Endothelial cell of umbilical vein (primary cell): ENCODE results near the gene GPR27. TPM values are rescaled to one million over a fixed set of nuclear protein-coding genes. Genes with fewer than 3 reads are reported as not detected.

Source experiments
- BruUV-seq: library from RNA; stranded (reverse); fragments of 400-500 nt; replicated peaks from 2 replicates; lab custom pipeline; 2021; lab: Mats Ljungman, UMichigan
- CTCF ChIA-PET: fragments of 300-600, 350-600 bp; sonication (Branson Sonifier 250); formaldehyde crosslinking; loops from one replicate; lab custom pipeline; 2021; ENCODE audit warnings: antibody characterized with exemption, inconsistent platforms; lab: Charles Lee
- POLR2A ChIA-PET: fragments of 300-600, 350-600 bp; sonication (Branson Sonifier 250); formaldehyde crosslinking; loops from one replicate; lab custom pipeline; 2021; ENCODE audit warnings: antibody characterized with exemption, inconsistent platforms; lab: Charles Lee
- DNase-seq: peaks from one replicate; pipeline ENCODE4 v3.0.0-alpha.2; 2011; ENCODE audit warnings: low read depth, low spot score
- FAIRE-seq: peaks from 2 replicates; lab custom pipeline; 2011; peaks lifted over from hg19 to GRCh38; lab: Jason Lieb, UNC
- H2AFZ ChIP-seq: 2 replicates; pipeline ENCODE4 v1.6.0; 2012; ENCODE audit warnings: low read depth, low read length, control low read depth, inconsistent platforms
- H3K27ac ChIP-seq: 2 replicates; pipeline ENCODE4 v1.5.1; 2011; ENCODE audit warnings: low read depth, mild to moderate bottlenecking, control low read depth, low read length, moderate library complexity; ENCODE audit not compliant: insufficient read depth
- H3K27me3 ChIP-seq, 2 experiments: 2 replicates each; pipeline versions ENCODE4 v1.6.0 to v1.6.1; 2011; ENCODE audit warnings: low read length in 2 of 2, mixed read lengths in 1 of 2; ENCODE audit not compliant: control insufficient read depth in 2 of 2, insufficient read depth in 2 of 2
- H3K36me3 ChIP-seq, 2 experiments: 2 replicates in 1 of 2; 3 replicates in 1 of 2; pipeline ENCODE4 v1.5.1; 2011; ENCODE audit warnings: low read length in 2 of 2, mild to moderate bottlenecking in 1 of 2, moderate library complexity in 1 of 2; ENCODE audit not compliant: control insufficient read depth in 2 of 2, insufficient read depth in 2 of 2; ENCODE audit errors: extremely low read depth in 1 of 2
- H3K4me1 ChIP-seq: 3 replicates; pipeline ENCODE4 v1.5.1; 2011; ENCODE audit warnings: mild to moderate bottlenecking, low read length; ENCODE audit not compliant: control insufficient read depth, insufficient read depth; ENCODE audit errors: extremely low read depth
- H3K4me2 ChIP-seq: 2 replicates; pipeline ENCODE4 v1.6.1; 2011; ENCODE audit warnings: low read length, control low read depth, mixed read lengths; ENCODE audit not compliant: insufficient read depth
- H3K4me3 ChIP-seq, 3 experiments: fragments of 200-600 bp in 1 of 3; sonication (generic), shearing (Covaris generic) in 1 of 3; replicated peaks in 1 of 3; 2 replicates each; pipeline ENCODE4 v1.5.1; 2011 to 2016; ENCODE audit warnings: control low read depth in 3 of 3, low read length in 3 of 3, mild to moderate bottlenecking in 2 of 3, inconsistent platforms in 1 of 3, low read depth in 1 of 3, moderate library complexity in 1 of 3; ENCODE audit not compliant: insufficient read depth in 1 of 3
- H3K79me2 ChIP-seq: 2 replicates; pipeline ENCODE4 v1.6.0; 2012; ENCODE audit warnings: low read length, inconsistent platforms; ENCODE audit not compliant: control insufficient read depth, insufficient read depth
- H3K9ac ChIP-seq: replicated peaks from 2 replicates; pipeline ENCODE3; 2011; ENCODE audit warnings: low read length, control low read depth; ENCODE audit not compliant: insufficient read depth; ENCODE audit errors: extremely low read depth
- H3K9me1 ChIP-seq: replicated peaks from 3 replicates; pipeline ENCODE4 v1.6.0; 2011; ENCODE audit warnings: mild to moderate bottlenecking, low read length; ENCODE audit not compliant: control insufficient read depth, insufficient read depth; ENCODE audit errors: extremely low read depth
- H3K9me3 ChIP-seq: replicated peaks from 2 replicates; pipeline ENCODE4 v1.5.1; 2012; ENCODE audit warnings: low read length, inconsistent platforms; ENCODE audit not compliant: control insufficient read depth, insufficient read depth
- H4K20me1 ChIP-seq: replicated peaks from 2 replicates; pipeline ENCODE3; 2011; ENCODE audit warnings: mild to moderate bottlenecking, low read length; ENCODE audit not compliant: control insufficient read depth, insufficient read depth; ENCODE audit errors: extremely low read depth
- EZH2 ChIP-seq: IDR thresholded peaks from 2 replicates; pipeline ENCODE4 v1.6.1; 2012; ENCODE audit warnings: borderline replicate concordance, low read depth, mild to moderate bottlenecking, moderate library complexity, low read length, inconsistent platforms; ENCODE audit not compliant: severe bottlenecking
- FOS ChIP-seq: IDR thresholded peaks from 2 replicates; pipeline ENCODE4 v1.6.1; 2011; ENCODE audit warnings: mild to moderate bottlenecking, low read length, moderate library complexity, borderline replicate concordance; ENCODE audit not compliant: insufficient read depth
- GATA2 ChIP-seq: IDR thresholded peaks from 2 replicates; pipeline ENCODE4 v1.7.0; 2011; ENCODE audit warnings: low read depth, mild to moderate bottlenecking, moderate library complexity, mixed read lengths, low read length; ENCODE audit not compliant: insufficient read length, insufficient read depth
- JUN ChIP-seq: IDR thresholded peaks from 2 replicates; pipeline ENCODE4 v1.6.1; 2011; ENCODE audit warnings: borderline replicate concordance, low read depth; ENCODE audit not compliant: insufficient read length, insufficient read depth
- MAX ChIP-seq: IDR thresholded peaks from 2 replicates; pipeline ENCODE4 v1.6.1; 2011; ENCODE audit not compliant: insufficient read depth, insufficient read length
- MYC ChIP-seq: IDR thresholded peaks from one replicate; pipeline ENCODE4 v1.6.1; 2011; ENCODE audit warnings: mild to moderate bottlenecking, low read depth, low read length
- POLR2A ChIP-seq: IDR thresholded peaks from 2 replicates; pipeline ENCODE4 v1.6.1; 2012; ENCODE audit warnings: low read depth, mild to moderate bottlenecking, control low read depth, low read length
- POLR2AphosphoS5 ChIP-seq: IDR thresholded peaks from 2 replicates; pipeline ENCODE4 v1.6.1; 2012; ENCODE audit warnings: low read depth, mild to moderate bottlenecking, control low read depth, low read length, moderate library complexity; ENCODE audit not compliant: insufficient read depth
- dilution Hi-C: fragments of 300-500 bp; cut with MboI; formaldehyde crosslinking; loops from one replicate; pipeline ENCODE4 v1.15.0; 2019; ENCODE audit warnings: low sequenced_read_pairs; ENCODE audit not compliant: extremely low pct_ligation_motif_present
- intact Hi-C: fragments of 100-400 bp; cut with micrococcal nuclease; formaldehyde crosslinking; loops from one replicate; pipeline ENCODE4 v1.10.0; 2022
- polyA plus RNA-seq, 4 experiments: library from polyadenylated mRNA; depleted of rRNA in 3 of 4; stranded (reverse) in 3 of 4; unstranded in 1 of 4; fragments of >200 nt; gene quantifications; 2 replicates each; pipeline versions ENCODE4 v1.2.1 to v1.2.3, GENCODE V29; 2011 to 2012; ENCODE audit warnings: missing spikeins in 1 of 4
- total RNA-seq: library from RNA; stranded (reverse); gene quantifications from 2 replicates; pipeline ENCODE4 v1.2.3, GENCODE V29; 2021
- TF ChIP-seq, protein P1 (sequence below), 2 donors: IDR thresholded peaks; 1 replicate in 1 of 2; 2 replicates in 1 of 2; pipeline ENCODE4 v1.5.1; 2011; ENCODE audit warnings: low read length in 2 of 2, mild to moderate bottlenecking in 2 of 2, moderate library complexity in 2 of 2, control low read depth in 1 of 2, inconsistent platforms in 1 of 2, low read depth in 1 of 2; ENCODE audit not compliant: insufficient read depth in 1 of 2; ENCODE audit errors: extremely low read depth in 1 of 2

GPR27 gene
- total and polyA plus RNA-seq, 2 donors (not counting 3 experiments of a cell fraction or from before 2014, with no cell fraction given): 0.03 TPM; not detected in 1

- POLR2A ChIA-PET: no interaction called here
- H3K27me3 ChIP-seq: peaks cover 13 to 18% of the 10 kb centered on the region in 2 experiments
Observed at GRCh38 chr3:71721002-71721401, 32.7 kb upstream of the GPR27 start.

More at GRCh38 chr3:71721002-71721401, 32.7 kb upstream of the GPR27 start:
- H3K4me1 ChIP-seq: peaks cover 5% of the 10 kb centered on the region
- TF ChIP-seq EZH2 (no peak), MYC (no peak), POLR2AphosphoS5 (no peak), GATA2 (no peak), POLR2A (no peak), FOS (no peak), JUN (no peak), MAX (no peak)
- TF ChIP-seq, protein P1, sequence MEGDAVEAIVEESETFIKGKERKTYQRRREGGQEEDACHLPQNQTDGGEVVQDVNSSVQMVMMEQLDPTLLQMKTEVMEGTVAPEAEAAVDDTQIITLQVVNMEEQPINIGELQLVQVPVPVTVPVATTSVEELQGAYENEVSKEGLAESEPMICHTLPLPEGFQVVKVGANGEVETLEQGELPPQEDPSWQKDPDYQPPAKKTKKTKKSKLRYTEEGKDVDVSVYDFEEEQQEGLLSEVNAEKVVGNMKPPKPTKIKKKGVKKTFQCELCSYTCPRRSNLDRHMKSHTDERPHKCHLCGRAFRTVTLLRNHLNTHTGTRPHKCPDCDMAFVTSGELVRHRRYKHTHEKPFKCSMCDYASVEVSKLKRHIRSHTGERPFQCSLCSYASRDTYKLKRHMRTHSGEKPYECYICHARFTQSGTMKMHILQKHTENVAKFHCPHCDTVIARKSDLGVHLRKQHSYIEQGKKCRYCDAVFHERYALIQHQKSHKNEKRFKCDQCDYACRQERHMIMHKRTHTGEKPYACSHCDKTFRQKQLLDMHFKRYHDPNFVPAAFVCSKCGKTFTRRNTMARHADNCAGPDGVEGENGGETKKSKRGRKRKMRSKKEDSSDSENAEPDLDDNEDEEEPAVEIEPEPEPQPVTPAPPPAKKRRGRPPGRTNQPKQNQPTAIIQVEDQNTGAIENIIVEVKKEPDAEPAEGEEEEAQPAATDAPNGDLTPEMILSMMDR (IDR thresholded peaks at IDR 0.05; ENCODE audit: extremely low read depth in 1 of 2, insufficient read depth in 1 of 2, low read depth in 1 of 2, low read length in 2 of 2): no peak
- no peak overlapping the region for H3K27ac ChIP-seq
- no peaks in the 10 kb centered on the region for H3K9me3 ChIP-seq
- CTCF ChIA-PET: interaction anchor here (2.0 kb wide), 1 partner anchor 10 kb away, joined by 5 read pairs; no protein-coding TSS in a partner anchor
- DNase-seq (no peak), FAIRE-seq (no peak)
- H3K4me2 ChIP-seq: no peak overlapping the region
- H3K9ac ChIP-seq: no peak overlapping the region
- no peaks in the 10 kb centered on the region for H3K79me2 ChIP-seq
- intact Hi-C loops (loop anchor here (10.0 kb wide), 1 partner anchor 724 kb away; the partner anchor contains the start of gene RYBP), dilution Hi-C loops (no loop called here)
- H2AFZ ChIP-seq: no peak overlapping the region
- no peaks in the 10 kb centered on the region for H4K20me1 ChIP-seq
- no peaks in the 10 kb centered on the region for H3K9me1 ChIP-seq
- no TSS peak for BruUV-seq
- H3K4me3 ChIP-seq: no peak overlapping the region
- H3K36me3 ChIP-seq: no peaks in the 10 kb centered on the region
